GOT3 (cell line): ENCODE results near the gene POM121C.
"Not testable (repeated sequence)": the region's sequence is repeated elsewhere in the genome, so short reads cannot be mapped to it uniquely, and the experiment has no call there.

ENCODE experiments used
- DNase-seq: peaks from one replicate; lab custom pipeline; 2025; ENCODE audit warnings: mixed read lengths; lab: John Stamatoyannopoulos, UW

POM121C gene

DNA sequence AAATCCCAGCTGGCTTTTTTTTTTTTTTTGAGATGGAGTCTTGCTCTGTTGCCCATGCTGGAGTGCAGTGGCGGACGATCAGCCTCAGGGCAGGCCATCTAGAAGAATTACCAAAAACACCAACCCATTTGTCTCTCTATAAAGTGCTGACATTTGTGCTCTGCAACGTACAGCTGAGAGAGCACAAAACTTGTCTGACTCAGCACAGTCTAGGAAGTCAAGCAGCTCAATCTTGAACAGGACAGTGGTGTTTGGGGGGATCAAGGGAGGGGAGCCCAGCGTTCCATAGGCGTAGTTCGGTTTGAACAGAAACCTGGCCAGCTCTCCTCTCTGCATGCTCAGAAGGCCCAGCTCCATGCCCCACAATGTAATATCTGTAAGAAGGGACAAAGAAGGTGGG lies 92.9 kb downstream of the POM121C start:
- not testable (repeated sequence) for DNase-seq

DNA sequence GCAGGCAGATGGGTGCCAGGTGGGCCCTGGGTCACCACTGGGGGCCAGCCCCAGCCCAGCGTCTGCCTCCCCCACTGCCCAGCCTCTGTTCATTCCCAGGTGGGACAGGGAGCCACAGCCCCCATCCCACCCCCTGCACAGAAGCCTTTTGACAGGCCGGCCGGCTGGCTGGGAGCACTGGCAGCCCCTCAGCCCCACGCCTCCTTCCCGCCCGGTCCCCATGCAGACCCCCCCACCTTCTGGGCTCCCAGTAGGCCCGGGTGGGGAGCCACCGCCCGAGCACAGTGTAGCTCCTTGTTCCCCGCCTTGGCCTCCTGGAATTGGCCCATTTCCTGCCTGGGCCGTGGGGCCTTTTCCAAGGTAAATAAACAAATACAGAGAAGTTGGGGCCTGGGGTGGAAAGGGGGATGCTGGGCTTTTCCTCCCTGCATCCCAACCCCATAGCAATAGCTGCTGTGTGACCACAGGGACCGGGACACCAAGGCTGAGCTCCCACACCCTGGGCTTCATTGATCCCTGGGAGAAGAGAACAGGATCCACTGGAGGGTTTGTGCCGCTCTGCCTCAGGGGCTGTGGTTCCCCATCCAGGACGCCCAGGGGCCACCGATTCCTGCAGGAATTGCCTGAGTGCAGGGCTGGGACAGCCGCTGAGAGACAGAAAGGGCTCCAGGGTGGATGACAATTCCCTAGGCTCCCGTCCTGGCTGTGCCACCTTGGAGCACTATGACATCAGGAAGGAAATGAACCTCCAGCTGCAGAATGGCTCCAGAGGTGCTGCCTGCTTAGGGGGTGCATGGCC lies 111.4 kb downstream of the POM121C start:
- DNase-seq, result not testable (repeated sequence)

DNA sequence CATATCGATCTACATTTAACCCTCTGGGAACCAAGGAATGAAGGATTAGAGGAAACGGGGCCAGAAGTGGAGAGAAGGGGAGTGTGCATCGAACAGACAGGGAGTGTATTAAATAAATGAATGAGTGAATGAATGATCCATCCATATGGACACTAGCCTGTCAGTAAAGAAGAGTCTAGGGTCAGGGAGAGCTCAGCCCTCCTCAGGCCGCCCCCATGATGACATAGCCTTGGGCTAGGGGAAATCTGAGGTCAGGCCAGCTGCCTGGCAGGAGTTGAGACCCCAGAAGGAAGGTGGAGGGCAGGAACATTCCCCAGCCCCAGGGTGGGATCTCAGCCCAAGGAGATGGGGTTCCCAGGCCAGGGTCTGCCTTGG lies 112.0 kb downstream of the POM121C start:
- not testable (repeated sequence) for DNase-seq

DNA sequence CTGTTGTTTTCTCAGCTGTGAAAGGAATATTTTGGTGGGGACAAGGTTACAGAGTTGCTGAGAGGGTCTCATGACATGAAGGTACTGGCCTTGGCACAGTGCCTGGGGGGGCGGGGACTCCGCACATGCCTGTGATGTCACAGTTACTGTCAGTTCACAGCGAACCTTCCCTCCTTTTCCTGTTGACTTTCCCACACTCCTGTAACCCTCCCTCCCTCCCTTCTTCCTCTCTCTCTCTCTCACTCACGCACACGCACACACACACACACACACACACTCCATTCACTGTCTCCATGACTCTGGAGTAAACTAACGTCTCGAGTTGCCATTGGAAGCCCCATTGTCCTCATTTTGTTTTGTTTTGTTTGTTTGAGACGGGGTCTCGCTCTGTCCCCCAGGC lies 118.8 kb downstream of the POM121C start:
- DNase-seq, result not testable (repeated sequence)
